ENCODE results near the gene BARD1.

Gene BARD1

DNA sequence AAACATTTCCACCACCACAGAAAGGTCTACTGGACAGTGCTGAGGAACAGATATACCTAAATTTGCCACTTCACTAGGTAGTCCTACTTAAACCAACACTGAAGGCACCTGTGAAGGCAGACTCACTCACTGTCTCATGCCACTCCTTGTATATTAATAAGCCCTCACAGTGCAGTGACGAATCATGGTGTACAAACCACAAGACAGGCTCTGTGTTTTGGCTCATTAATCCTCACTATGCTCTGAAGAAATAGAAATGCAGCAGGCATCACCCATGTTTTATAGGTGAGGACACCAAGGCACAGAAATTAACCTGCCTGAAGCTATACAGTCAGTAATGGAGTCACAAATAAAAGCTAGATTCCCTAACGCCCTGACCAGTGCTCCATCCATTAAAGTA, 44.3 kb downstream of the BARD1 start:
- Histone ChIP-seq H3K9me2 (replicated peaks; ENCODE audit: low read depth, low read length) (no peaks in the 10 kb centered on the region), H3K79me2 (ENCODE audit: insufficient read depth, low read length) (no peaks in the 10 kb centered on the region; the same call in 1 of the 2 replicates), H3K36me3 (ENCODE audit: insufficient read depth, low read length) (peaks cover 75% of the 10 kb centered on the region; the same call in 1 of the 2 replicates), H3F3A (ENCODE audit: low read depth) (no peaks in the 10 kb centered on the region), H3K9me3 (ENCODE audit: insufficient read depth, low read depth, low read length) (no peaks in the 10 kb centered on the region), H3K4me2 (ENCODE audit: low read depth, low read length, poor library complexity, severe bottlenecking) (no peak overlapping the region), H3K4me1 (ENCODE audit: insufficient read depth, low read length, poor library complexity, severe bottlenecking) (peaks cover 3% of the 10 kb centered on the region), H3K4me3 (ENCODE audit: low read length, poor library complexity, severe bottlenecking) (no peak overlapping the region), H4K20me1 (ENCODE audit: insufficient read depth, low read length, poor library complexity, severe bottlenecking) (peaks cover 3% of the 10 kb centered on the region), H2AFZ (ENCODE audit: low read length) (no peak overlapping the region), H3K27me3 (ENCODE audit: insufficient read depth, low read length, poor library complexity, severe bottlenecking) (no peaks in the 10 kb centered on the region), H3K9ac (ENCODE audit: low read depth, low read length, poor library complexity, severe bottlenecking) (no peak overlapping the region)
- no peak for TF ChIP-seq EZH2phosphoT487 (IDR thresholded peaks at IDR 0.05; ENCODE audit: borderline replicate concordance)
- TF ChIP-seq, protein P1, sequence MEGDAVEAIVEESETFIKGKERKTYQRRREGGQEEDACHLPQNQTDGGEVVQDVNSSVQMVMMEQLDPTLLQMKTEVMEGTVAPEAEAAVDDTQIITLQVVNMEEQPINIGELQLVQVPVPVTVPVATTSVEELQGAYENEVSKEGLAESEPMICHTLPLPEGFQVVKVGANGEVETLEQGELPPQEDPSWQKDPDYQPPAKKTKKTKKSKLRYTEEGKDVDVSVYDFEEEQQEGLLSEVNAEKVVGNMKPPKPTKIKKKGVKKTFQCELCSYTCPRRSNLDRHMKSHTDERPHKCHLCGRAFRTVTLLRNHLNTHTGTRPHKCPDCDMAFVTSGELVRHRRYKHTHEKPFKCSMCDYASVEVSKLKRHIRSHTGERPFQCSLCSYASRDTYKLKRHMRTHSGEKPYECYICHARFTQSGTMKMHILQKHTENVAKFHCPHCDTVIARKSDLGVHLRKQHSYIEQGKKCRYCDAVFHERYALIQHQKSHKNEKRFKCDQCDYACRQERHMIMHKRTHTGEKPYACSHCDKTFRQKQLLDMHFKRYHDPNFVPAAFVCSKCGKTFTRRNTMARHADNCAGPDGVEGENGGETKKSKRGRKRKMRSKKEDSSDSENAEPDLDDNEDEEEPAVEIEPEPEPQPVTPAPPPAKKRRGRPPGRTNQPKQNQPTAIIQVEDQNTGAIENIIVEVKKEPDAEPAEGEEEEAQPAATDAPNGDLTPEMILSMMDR (conservative IDR thresholded peaks at IDR 0.05; ENCODE audit: low read length) = no peak

DNA sequence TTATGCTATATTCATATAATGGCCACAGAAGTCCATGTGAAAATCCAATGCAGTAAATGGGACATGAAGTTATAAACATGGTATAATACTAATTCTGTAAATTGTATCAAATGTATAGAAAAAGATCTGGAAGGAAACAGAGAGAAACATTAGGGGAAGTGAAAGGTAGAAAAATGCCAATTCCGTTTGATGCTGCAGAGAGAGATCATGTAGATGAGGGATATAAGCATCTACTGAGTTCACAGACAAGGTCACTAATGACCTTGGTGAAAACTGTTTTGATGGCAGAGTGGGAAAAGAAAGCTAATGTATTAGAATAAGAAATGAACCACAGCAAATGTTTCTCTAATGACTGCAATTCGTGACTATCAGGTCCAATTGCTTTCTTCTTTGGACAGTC, 56.0 kb downstream of the BARD1 start:
- Histone ChIP-seq H3K4me2 (ENCODE audit: low read depth, low read length, poor library complexity, severe bottlenecking) (no peak overlapping the region), H3K4me3 (ENCODE audit: low read length, poor library complexity, severe bottlenecking) (no peak overlapping the region), H3K9me2 (replicated peaks; ENCODE audit: low read depth, low read length) (no peaks in the 10 kb centered on the region), H3K9ac (ENCODE audit: low read depth, low read length, poor library complexity, severe bottlenecking) (no peak overlapping the region), H3K27me3 (ENCODE audit: insufficient read depth, low read length, poor library complexity, severe bottlenecking) (no peaks in the 10 kb centered on the region), H2AFZ (ENCODE audit: low read length) (no peak overlapping the region), H4K20me1 (ENCODE audit: insufficient read depth, low read length, poor library complexity, severe bottlenecking) (peaks cover 5% of the 10 kb centered on the region), H3K79me2 (ENCODE audit: insufficient read depth, low read length) (peaks cover 17% of the 10 kb centered on the region), H3K4me1 (ENCODE audit: insufficient read depth, low read length, poor library complexity, severe bottlenecking) (no peaks in the 10 kb centered on the region), H3K36me3 (ENCODE audit: insufficient read depth, low read length) (peaks cover 92% of the 10 kb centered on the region), H3F3A (ENCODE audit: low read depth) (no peaks in the 10 kb centered on the region), H3K9me3 (ENCODE audit: insufficient read depth, low read depth, low read length) (no peaks in the 10 kb centered on the region)
- TF ChIP-seq, protein P1 (conservative IDR thresholded peaks at IDR 0.05; ENCODE audit: low read length) = no peak
- no peak for TF ChIP-seq EZH2phosphoT487 (IDR thresholded peaks at IDR 0.05; ENCODE audit: borderline replicate concordance)

DNA sequence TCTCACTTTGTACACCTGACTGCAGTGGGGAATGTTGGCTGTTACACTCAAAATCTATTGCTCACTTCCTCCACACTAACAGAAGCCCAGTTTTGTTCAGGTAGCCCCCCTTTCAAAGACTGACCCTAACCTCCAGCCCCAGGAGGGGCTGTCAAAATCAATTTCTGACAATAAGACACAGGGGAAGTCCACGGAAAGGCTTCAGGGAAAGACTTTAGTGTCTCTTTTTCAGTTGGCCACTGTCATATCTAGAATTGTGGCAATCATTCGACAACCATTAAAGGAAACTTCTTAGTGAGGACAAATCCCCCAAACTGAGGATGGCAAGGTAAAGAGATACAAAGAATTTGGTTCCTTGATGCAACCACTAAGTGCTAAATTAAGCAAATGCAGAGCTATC, 59.0 kb downstream of the BARD1 start:
- H3K79me2 ChIP-seq (ENCODE audit: insufficient read depth, low read length) = peaks cover 25% of the 10 kb centered on the region

More for the DNA sequence above, 59.0 kb downstream of the BARD1 start:
- Histone ChIP-seq H3K36me3 (ENCODE audit: insufficient read depth, low read length) (peaks cover 77% of the 10 kb centered on the region; the same call in 1 of the 2 replicates), H3K9me2 (replicated peaks; ENCODE audit: low read depth, low read length) (no peaks in the 10 kb centered on the region), H4K20me1 (ENCODE audit: insufficient read depth, low read length, poor library complexity, severe bottlenecking) (peaks cover 5% of the 10 kb centered on the region), H2AFZ (ENCODE audit: low read length) (no peak overlapping the region), H3K4me1 (ENCODE audit: insufficient read depth, low read length, poor library complexity, severe bottlenecking) (no peaks in the 10 kb centered on the region), H3K4me3 (ENCODE audit: low read length, poor library complexity, severe bottlenecking) (no peak overlapping the region), H3K27me3 (ENCODE audit: insufficient read depth, low read length, poor library complexity, severe bottlenecking) (no peaks in the 10 kb centered on the region), H3K4me2 (ENCODE audit: low read depth, low read length, poor library complexity, severe bottlenecking) (no peak overlapping the region), H3K9me3 (ENCODE audit: insufficient read depth, low read depth, low read length) (no peaks in the 10 kb centered on the region), H3K9ac (ENCODE audit: low read depth, low read length, poor library complexity, severe bottlenecking) (no peak overlapping the region), H3F3A (ENCODE audit: low read depth) (no peaks in the 10 kb centered on the region)
- TF ChIP-seq, protein P1 (conservative IDR thresholded peaks at IDR 0.05; ENCODE audit: low read length) = no peak
- TF ChIP-seq EZH2phosphoT487 (IDR thresholded peaks at IDR 0.05; ENCODE audit: borderline replicate concordance) = no peak

Measured in Loucy (cell line).